Measurements from ENCODE around the gene PGAP1.

GRCh38 chr2:196891136-196891535 is 35.4 kb downstream of the PGAP1 start:
- no peak for TF ChIP-seq ATF2 (CRISPR knock-in tag; IDR thresholded peaks at IDR 0.05; ENCODE audit: borderline replicate concordance, low read depth)
- no peak for TF ChIP-seq CREM (CRISPR knock-in tag; IDR thresholded peaks at IDR 0.05)
- TF ChIP-seq AFF4 (CRISPR knock-in tag; IDR thresholded peaks at IDR 0.05; ENCODE audit: borderline replicate concordance), result no peak
- no peak for TF ChIP-seq CTCF (IDR thresholded peaks at IDR 0.05)
- TF ChIP-seq ZNF263 (CRISPR knock-in tag; IDR thresholded peaks at IDR 0.05; ENCODE audit: low read depth), result no peak
- TF ChIP-seq ZNF423 (CRISPR knock-in tag; IDR thresholded peaks at IDR 0.05), result no peak
- no peak for TF ChIP-seq E2F5 (CRISPR knock-in tag; IDR thresholded peaks at IDR 0.05)

Data from WTC11 (cell line).